C4-2B (cell line): ENCODE results near the gene DRGX.

Source experiments
- H3K27ac ChIP-seq: fragments of 450-650 bp; 2 replicates; pipeline ENCODE4 v1.5.1; 2017
- CTCF ChIP-seq: fragments of 450-650 bp; conservative IDR thresholded peaks from 2 replicates; pipeline ENCODE4 v1.5.1; 2017; ENCODE audit warnings: mild to moderate bottlenecking
- ZFX ChIP-seq: fragments of 450-650 bp; IDR thresholded peaks from 2 replicates; pipeline ENCODE4 v1.6.1; 2017

Gene DRGX

GRCh38 chr10:49415109-49415508 is 19.2 kb upstream of the DRGX start:
- no peak for TF ChIP-seq CTCF
- no peak for TF ChIP-seq ZFX
- no peak overlapping the region for H3K27ac ChIP-seq

- no peak overlapping the region for H3K27ac ChIP-seq
- TF ChIP-seq CTCF, result no peak
- no peak for TF ChIP-seq ZFX
Measured at GRCh38 chr10:49414496-49414895, 18.6 kb upstream of the DRGX start.

- no peak overlapping the region for H3K27ac ChIP-seq
- TF ChIP-seq ZFX (no peak), CTCF (no peak)
Measured at GRCh38 chr10:49412571-49412970, 16.7 kb upstream of the DRGX start.

GRCh38 chr10:49410365-49411074 is 14.6 kb upstream of the DRGX start:
- H3K27ac ChIP-seq, result peak overlapping the region; percentile 6; the same call in 1 of the 2 replicates
- no peak for TF ChIP-seq ZFX
- TF ChIP-seq CTCF, result no peak

GRCh38 chr10:49409755-49410154 is 13.9 kb upstream of the DRGX start:
- H3K27ac ChIP-seq, result no peak overlapping the region
- TF ChIP-seq CTCF, result no peak
- TF ChIP-seq ZFX, result no peak

- H3K27ac ChIP-seq, result no peak overlapping the region
- peak; percentile 54 for TF ChIP-seq CTCF
- TF ChIP-seq ZFX, result no peak
Measured at GRCh38 chr10:49408519-49409306, 12.8 kb upstream of the DRGX start.

- TF ChIP-seq ZFX, result no peak
- peak; percentile 87 for TF ChIP-seq CTCF
- H3K27ac ChIP-seq, result no peak overlapping the region
Measured at GRCh38 chr10:49407552-49408137, 11.8 kb upstream of the DRGX start.
